ENCODE measurements around the gene PCK1. TPM values are rescaled to one million over a fixed set of nuclear protein-coding genes. Genes with fewer than 3 reads are reported as not detected.

The PCK1 gene
- total and polyA plus RNA-seq, 2 of the 13 experiments (the other 11 are each of a cell fraction or from before 2014, with no cell fraction given) = 6.5 to 12.6 TPM

GRCh38 chr20:57560554-57561355 lies at the start of gene PCK1 (continued):
- 0 out of 2 replicates have a peak, but pooled peaks have one; percentile 39 for TF ChIP-seq BRD4 (CRISPR knock-in tag; IDR thresholded peaks at IDR 0.05)
- TF ChIP-seq, protein P1, sequence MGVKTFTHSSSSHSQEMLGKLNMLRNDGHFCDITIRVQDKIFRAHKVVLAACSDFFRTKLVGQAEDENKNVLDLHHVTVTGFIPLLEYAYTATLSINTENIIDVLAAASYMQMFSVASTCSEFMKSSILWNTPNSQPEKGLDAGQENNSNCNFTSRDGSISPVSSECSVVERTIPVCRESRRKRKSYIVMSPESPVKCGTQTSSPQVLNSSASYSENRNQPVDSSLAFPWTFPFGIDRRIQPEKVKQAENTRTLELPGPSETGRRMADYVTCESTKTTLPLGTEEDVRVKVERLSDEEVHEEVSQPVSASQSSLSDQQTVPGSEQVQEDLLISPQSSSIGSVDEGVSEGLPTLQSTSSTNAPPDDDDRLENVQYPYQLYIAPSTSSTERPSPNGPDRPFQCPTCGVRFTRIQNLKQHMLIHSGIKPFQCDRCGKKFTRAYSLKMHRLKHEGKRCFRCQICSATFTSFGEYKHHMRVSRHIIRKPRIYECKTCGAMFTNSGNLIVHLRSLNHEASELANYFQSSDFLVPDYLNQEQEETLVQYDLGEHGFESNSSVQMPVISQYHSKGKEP (CRISPR knock-in tag; IDR thresholded peaks at IDR 0.05) = no peak
- TF ChIP-seq PRDM4 (CRISPR knock-in tag; IDR thresholded peaks at IDR 0.05; ENCODE audit: borderline replicate concordance) = no peak
- peak; percentile 36 for TF ChIP-seq ZNF850 (CRISPR knock-in tag; conservative IDR thresholded peaks at IDR 0.05)
- TF ChIP-seq, protein P2, sequence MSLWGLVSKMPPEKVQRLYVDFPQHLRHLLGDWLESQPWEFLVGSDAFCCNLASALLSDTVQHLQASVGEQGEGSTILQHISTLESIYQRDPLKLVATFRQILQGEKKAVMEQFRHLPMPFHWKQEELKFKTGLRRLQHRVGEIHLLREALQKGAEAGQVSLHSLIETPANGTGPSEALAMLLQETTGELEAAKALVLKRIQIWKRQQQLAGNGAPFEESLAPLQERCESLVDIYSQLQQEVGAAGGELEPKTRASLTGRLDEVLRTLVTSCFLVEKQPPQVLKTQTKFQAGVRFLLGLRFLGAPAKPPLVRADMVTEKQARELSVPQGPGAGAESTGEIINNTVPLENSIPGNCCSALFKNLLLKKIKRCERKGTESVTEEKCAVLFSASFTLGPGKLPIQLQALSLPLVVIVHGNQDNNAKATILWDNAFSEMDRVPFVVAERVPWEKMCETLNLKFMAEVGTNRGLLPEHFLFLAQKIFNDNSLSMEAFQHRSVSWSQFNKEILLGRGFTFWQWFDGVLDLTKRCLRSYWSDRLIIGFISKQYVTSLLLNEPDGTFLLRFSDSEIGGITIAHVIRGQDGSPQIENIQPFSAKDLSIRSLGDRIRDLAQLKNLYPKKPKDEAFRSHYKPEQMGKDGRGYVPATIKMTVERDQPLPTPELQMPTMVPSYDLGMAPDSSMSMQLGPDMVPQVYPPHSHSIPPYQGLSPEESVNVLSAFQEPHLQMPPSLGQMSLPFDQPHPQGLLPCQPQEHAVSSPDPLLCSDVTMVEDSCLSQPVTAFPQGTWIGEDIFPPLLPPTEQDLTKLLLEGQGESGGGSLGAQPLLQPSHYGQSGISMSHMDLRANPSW (CRISPR knock-in tag; IDR thresholded peaks at IDR 0.05; ENCODE audit: borderline replicate concordance) = peak; percentile 96; the same call in 1 of the 2 replicates
- peak; percentile 95 for TF ChIP-seq ZBTB39 (CRISPR knock-in tag; IDR thresholded peaks at IDR 0.05)
- TF ChIP-seq PREB (CRISPR knock-in tag; IDR thresholded peaks at IDR 0.05) = no peak
- TF ChIP-seq SCMH1 (CRISPR knock-in tag; IDR thresholded peaks at IDR 0.05; ENCODE audit: borderline replicate concordance) = no peak
- TF ChIP-seq KMT2A (CRISPR knock-in tag; IDR thresholded peaks at IDR 0.05) = peak; percentile 48; the same call in 1 of the 2 replicates
- TF ChIP-seq SMYD3 (CRISPR knock-in tag; IDR thresholded peaks at IDR 0.05) = peak; percentile 55; the same call in 1 of the 2 replicates
- no peak for TF ChIP-seq GABPA (IDR thresholded peaks at IDR 0.05; ENCODE audit: low read depth, low read length)
- TF ChIP-seq GABPA (CRISPR knock-in tag; IDR thresholded peaks at IDR 0.05; ENCODE audit: low read depth) = peak; percentile 67
- TF ChIP-seq ZFP90 (CRISPR knock-in tag; IDR thresholded peaks at IDR 0.05; ENCODE audit: borderline replicate concordance) = no peak; the same call in 1 of the 2 replicates
- TF ChIP-seq HOXA5 (CRISPR knock-in tag; IDR thresholded peaks at IDR 0.05) = peak; percentile 43; the same call in 1 of the 2 replicates
- peak; percentile 87; the same call in 1 of the 2 replicates for TF ChIP-seq ZSCAN29 (CRISPR knock-in tag; conservative IDR thresholded peaks at IDR 0.05)
- TF ChIP-seq, protein P3, sequence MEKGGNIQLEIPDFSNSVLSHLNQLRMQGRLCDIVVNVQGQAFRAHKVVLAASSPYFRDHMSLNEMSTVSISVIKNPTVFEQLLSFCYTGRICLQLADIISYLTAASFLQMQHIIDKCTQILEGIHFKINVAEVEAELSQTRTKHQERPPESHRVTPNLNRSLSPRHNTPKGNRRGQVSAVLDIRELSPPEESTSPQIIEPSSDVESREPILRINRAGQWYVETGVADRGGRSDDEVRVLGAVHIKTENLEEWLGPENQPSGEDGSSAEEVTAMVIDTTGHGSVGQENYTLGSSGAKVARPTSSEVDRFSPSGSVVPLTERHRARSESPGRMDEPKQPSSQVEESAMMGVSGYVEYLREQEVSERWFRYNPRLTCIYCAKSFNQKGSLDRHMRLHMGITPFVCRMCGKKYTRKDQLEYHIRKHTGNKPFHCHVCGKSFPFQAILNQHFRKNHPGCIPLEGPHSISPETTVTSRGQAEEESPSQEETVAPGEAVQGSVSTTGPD (CRISPR knock-in tag; IDR thresholded peaks at IDR 0.05) = peak; percentile 94
